ENCODE measurements around the gene FTO. TPM values are rescaled to one million over a fixed set of nuclear protein-coding genes. Genes with fewer than 3 reads are reported as not detected.
A peak's percentile ranks its signal among the peaks of the same experiment; 100 is the strongest.

Gene FTO
- total RNA-seq, 1 donor from 2014 or later = 110 TPM

DNA sequence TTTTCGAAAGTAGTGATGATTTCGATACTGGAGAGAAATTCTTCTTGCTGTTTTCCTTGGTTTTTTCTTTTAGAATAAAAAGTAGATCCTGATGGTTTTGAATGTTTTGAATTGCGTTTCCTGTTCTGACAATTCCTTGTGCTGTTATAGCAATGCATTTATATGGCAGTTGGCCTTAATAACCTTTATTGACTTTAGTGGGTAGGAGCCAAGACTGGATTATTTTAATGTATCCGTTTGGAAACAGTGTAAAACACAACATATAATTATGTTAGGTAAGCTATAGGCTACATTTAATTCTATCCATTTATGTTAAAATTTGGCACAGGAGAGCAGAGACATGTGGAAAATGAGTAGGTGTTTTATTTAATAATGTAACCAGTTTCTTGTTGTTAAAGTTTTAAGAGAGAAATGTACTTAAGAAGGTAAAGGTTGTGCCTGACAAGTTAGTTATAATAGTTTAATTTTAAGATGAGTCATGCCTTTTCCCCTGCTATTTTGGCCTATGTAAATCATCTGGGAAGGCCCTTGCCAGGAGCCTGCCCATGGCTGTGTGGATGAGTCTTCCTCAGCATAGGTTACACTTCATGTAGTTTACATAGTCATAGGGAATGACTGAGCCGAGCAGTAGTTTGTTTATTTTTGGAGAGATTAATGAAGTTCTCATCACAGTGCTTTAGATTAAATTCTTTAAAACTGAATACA is 189.9 kb downstream of the FTO start:
- Mint-ChIP-seq H3K27me3 (ENCODE audit: insufficient read depth, low read depth) (no peaks in the 10 kb centered on the region), H3K9me3 (no peaks in the 10 kb centered on the region), H3K4me1 (peaks cover 43% of the 10 kb centered on the region), H3K36me3 (peaks cover 4% of the 10 kb centered on the region), H3K4me3 (no peak overlapping the region), H3K27ac (no peak overlapping the region)
- Histone ChIP-seq H3K27me3 (no peaks in the 10 kb centered on the region), H2AFZ (replicated peaks) (no peak overlapping the region), H3K79me2 (ENCODE audit: low read depth) (no peaks in the 10 kb centered on the region), H3K4me2 (no peak overlapping the region), H3K27ac (no peak overlapping the region), H3K9me3 (ENCODE audit: low read depth) (no peaks in the 10 kb centered on the region), H3F3A (ENCODE audit: low read depth) (peaks cover 6% of the 10 kb centered on the region), H4K20me1 (ENCODE audit: low read depth) (peaks cover 6% of the 10 kb centered on the region), H3K4me1 (peaks cover 18% of the 10 kb centered on the region), H3K36me3 (no peaks in the 10 kb centered on the region), H3K4me3 (no peak overlapping the region), H3K9ac (no peak overlapping the region)
- TF ChIP-seq, protein P1, sequence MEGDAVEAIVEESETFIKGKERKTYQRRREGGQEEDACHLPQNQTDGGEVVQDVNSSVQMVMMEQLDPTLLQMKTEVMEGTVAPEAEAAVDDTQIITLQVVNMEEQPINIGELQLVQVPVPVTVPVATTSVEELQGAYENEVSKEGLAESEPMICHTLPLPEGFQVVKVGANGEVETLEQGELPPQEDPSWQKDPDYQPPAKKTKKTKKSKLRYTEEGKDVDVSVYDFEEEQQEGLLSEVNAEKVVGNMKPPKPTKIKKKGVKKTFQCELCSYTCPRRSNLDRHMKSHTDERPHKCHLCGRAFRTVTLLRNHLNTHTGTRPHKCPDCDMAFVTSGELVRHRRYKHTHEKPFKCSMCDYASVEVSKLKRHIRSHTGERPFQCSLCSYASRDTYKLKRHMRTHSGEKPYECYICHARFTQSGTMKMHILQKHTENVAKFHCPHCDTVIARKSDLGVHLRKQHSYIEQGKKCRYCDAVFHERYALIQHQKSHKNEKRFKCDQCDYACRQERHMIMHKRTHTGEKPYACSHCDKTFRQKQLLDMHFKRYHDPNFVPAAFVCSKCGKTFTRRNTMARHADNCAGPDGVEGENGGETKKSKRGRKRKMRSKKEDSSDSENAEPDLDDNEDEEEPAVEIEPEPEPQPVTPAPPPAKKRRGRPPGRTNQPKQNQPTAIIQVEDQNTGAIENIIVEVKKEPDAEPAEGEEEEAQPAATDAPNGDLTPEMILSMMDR (IDR thresholded peaks at IDR 0.05) = no peak
- no peak for TF ChIP-seq EZH2phosphoT487 (IDR thresholded peaks at IDR 0.05)
- no peak for TF ChIP-seq EZH2 (IDR thresholded peaks at IDR 0.05)
- no peak for DNase-seq (ENCODE audit: low spot score)

DNA sequence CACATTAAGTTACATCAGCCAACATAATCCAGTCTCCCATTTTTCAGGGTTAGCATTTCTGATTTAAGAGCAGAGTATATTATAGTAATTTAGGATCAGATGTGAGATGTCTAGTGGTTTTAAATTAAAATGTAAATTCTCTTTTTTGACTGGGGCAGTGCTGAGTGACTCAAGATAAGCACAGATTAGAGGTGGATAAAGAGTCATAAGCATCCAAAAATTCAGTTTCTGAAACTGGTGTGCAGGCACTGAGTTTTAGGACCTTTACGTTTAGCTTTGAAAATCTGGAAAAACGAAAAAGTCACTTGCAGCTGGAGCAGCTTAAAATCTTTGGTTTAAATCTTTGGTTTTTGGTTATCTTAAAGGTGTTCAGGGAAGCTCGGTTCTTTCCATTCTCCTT is 190.7 kb downstream of the FTO start:
- TF ChIP-seq, protein P1 (IDR thresholded peaks at IDR 0.05) = no peak
- TF ChIP-seq EZH2 (IDR thresholded peaks at IDR 0.05) (no peak), EZH2phosphoT487 (IDR thresholded peaks at IDR 0.05) (no peak)
- Mint-ChIP-seq H3K27me3 (ENCODE audit: insufficient read depth, low read depth) (no peaks in the 10 kb centered on the region), H3K36me3 (no peaks in the 10 kb centered on the region), H3K27ac (no peak overlapping the region), H3K4me1 (peaks cover 47% of the 10 kb centered on the region), H3K4me3 (no peak overlapping the region), H3K9me3 (no peaks in the 10 kb centered on the region)
- H3K9ac ChIP-seq = no peak overlapping the region
- no peaks in the 10 kb centered on the region for H3K9me3 ChIP-seq (ENCODE audit: low read depth)
- H3K4me1 ChIP-seq = peaks cover 18% of the 10 kb centered on the region
- DNase-seq (ENCODE audit: low spot score) = no peak
- H3K4me3 ChIP-seq = no peak overlapping the region
- peaks cover 6% of the 10 kb centered on the region for H4K20me1 ChIP-seq (ENCODE audit: low read depth)
- H3K27me3 ChIP-seq = no peaks in the 10 kb centered on the region
- H2AFZ ChIP-seq (replicated peaks) = no peak overlapping the region
- H3K79me2 ChIP-seq (ENCODE audit: low read depth) = no peaks in the 10 kb centered on the region
- H3K36me3 ChIP-seq = no peaks in the 10 kb centered on the region
- H3F3A ChIP-seq (ENCODE audit: low read depth) = peaks cover 6% of the 10 kb centered on the region
- H3K27ac ChIP-seq = no peak overlapping the region
- peak overlapping the region; percentile 33 for H3K4me2 ChIP-seq

DNA sequence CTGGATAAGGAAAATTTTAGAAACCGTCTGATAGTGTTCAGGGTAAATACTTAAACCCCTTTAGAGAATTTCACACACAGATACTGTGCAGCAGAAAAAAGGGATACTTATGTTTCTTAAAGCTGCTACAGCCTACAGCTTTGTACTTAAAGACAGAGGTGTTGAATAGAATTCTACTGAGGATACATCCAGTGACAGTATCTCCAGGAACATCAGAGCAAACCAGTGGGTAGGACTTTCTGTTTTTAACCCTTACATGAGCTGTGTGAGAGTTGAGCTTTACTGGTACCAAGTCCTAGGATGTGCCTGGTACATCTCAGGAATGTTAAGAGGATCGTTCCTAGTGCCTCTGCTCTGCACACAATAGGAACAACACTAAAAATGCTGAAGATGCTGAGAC is 191.5 kb downstream of the FTO start:
- Mint-ChIP-seq H3K4me3 (no peak overlapping the region), H3K9me3 (no peaks in the 10 kb centered on the region), H3K4me1 (peaks cover 47% of the 10 kb centered on the region), H3K36me3 (no peaks in the 10 kb centered on the region), H3K27ac (no peak overlapping the region), H3K27me3 (ENCODE audit: insufficient read depth, low read depth) (no peaks in the 10 kb centered on the region)
- TF ChIP-seq EZH2 (IDR thresholded peaks at IDR 0.05) = no peak
- TF ChIP-seq, protein P1 (IDR thresholded peaks at IDR 0.05) = no peak
- no peak for TF ChIP-seq EZH2phosphoT487 (IDR thresholded peaks at IDR 0.05)
- Histone ChIP-seq H4K20me1 (ENCODE audit: low read depth) (peaks cover 6% of the 10 kb centered on the region), H3K4me2 (peak overlapping the region; percentile 33), H3K4me1 (peaks cover 18% of the 10 kb centered on the region), H3K4me3 (no peak overlapping the region), H3F3A (ENCODE audit: low read depth) (peaks cover 6% of the 10 kb centered on the region), H3K9ac (no peak overlapping the region), H3K79me2 (ENCODE audit: low read depth) (no peaks in the 10 kb centered on the region), H2AFZ (replicated peaks) (no peak overlapping the region), H3K36me3 (no peaks in the 10 kb centered on the region), H3K9me3 (ENCODE audit: low read depth) (no peaks in the 10 kb centered on the region), H3K27ac (no peak overlapping the region), H3K27me3 (no peaks in the 10 kb centered on the region)
- DNase-seq (ENCODE audit: low spot score) = peak; percentile 45
